ENCODE measurements around the gene FUT9.

Gene FUT9

GRCh38 chr6:96142142-96142541 is 126.4 kb downstream of the FUT9 start:
- TF ChIP-seq YY1 (IDR thresholded peaks at IDR 0.05; ENCODE audit: low read depth) (no peak), ZBTB7A (IDR thresholded peaks at IDR 0.05; ENCODE audit: low read depth) (no peak), FOXM1 (IDR thresholded peaks at IDR 0.05; ENCODE audit: borderline replicate concordance, low read depth) (no peak), TAF1 (IDR thresholded peaks at IDR 0.05; ENCODE audit: low read depth) (no peak), NFIC (IDR thresholded peaks at IDR 0.05) (no peak), CEBPB (IDR thresholded peaks at IDR 0.05) (no peak)

GRCh38 chr6:96150431-96150830 is 134.7 kb downstream of the FUT9 start:
- no peak for TF ChIP-seq NFIC (IDR thresholded peaks at IDR 0.05)
- no peak for TF ChIP-seq FOXM1 (IDR thresholded peaks at IDR 0.05; ENCODE audit: borderline replicate concordance, low read depth)
- no peak for TF ChIP-seq CEBPB (IDR thresholded peaks at IDR 0.05)
- no peak for TF ChIP-seq MAX (IDR thresholded peaks at IDR 0.05)
- no peak for TF ChIP-seq EP300 (IDR thresholded peaks at IDR 0.05; ENCODE audit: borderline replicate concordance)
- no peak for TF ChIP-seq RAD21 (IDR thresholded peaks at IDR 0.05; ENCODE audit: low read depth)
- no peak for TF ChIP-seq CREB1 (IDR thresholded peaks at IDR 0.05; ENCODE audit: low read depth)
- no peak for TF ChIP-seq TEAD4 (IDR thresholded peaks at IDR 0.05)
- TF ChIP-seq TAF1 (IDR thresholded peaks at IDR 0.05; ENCODE audit: low read depth) = no peak
- TF ChIP-seq ZBTB7A (IDR thresholded peaks at IDR 0.05; ENCODE audit: low read depth) = no peak
- TF ChIP-seq USF1 (IDR thresholded peaks at IDR 0.05) = no peak
- no peak for TF ChIP-seq TCF12 (IDR thresholded peaks at IDR 0.05; ENCODE audit: low read depth)
- no peak for TF ChIP-seq EGR1 (IDR thresholded peaks at IDR 0.05)
- no peak for TF ChIP-seq YY1 (IDR thresholded peaks at IDR 0.05; ENCODE audit: low read depth)
- no peak for TF ChIP-seq REST (IDR thresholded peaks at IDR 0.05; ENCODE audit: low read depth)

- no peak for TF ChIP-seq FOXM1 (IDR thresholded peaks at IDR 0.05; ENCODE audit: borderline replicate concordance, low read depth)
- TF ChIP-seq TEAD4 (IDR thresholded peaks at IDR 0.05) = no peak
- TF ChIP-seq NFIC (IDR thresholded peaks at IDR 0.05) = no peak
- TF ChIP-seq EGR1 (IDR thresholded peaks at IDR 0.05) = no peak
- no peak for TF ChIP-seq MAX (IDR thresholded peaks at IDR 0.05)
- TF ChIP-seq REST (IDR thresholded peaks at IDR 0.05; ENCODE audit: low read depth) = no peak
- no peak for TF ChIP-seq RAD21 (IDR thresholded peaks at IDR 0.05; ENCODE audit: low read depth)
- TF ChIP-seq ZBTB7A (IDR thresholded peaks at IDR 0.05; ENCODE audit: low read depth) = no peak
- TF ChIP-seq YY1 (IDR thresholded peaks at IDR 0.05; ENCODE audit: low read depth) = no peak
- no peak for TF ChIP-seq TAF1 (IDR thresholded peaks at IDR 0.05; ENCODE audit: low read depth)
- TF ChIP-seq CREB1 (IDR thresholded peaks at IDR 0.05; ENCODE audit: low read depth) = no peak
- no peak for TF ChIP-seq USF1 (IDR thresholded peaks at IDR 0.05)
- no peak for TF ChIP-seq EP300 (IDR thresholded peaks at IDR 0.05; ENCODE audit: borderline replicate concordance)
- TF ChIP-seq TCF12 (IDR thresholded peaks at IDR 0.05; ENCODE audit: low read depth) = no peak
- no peak for TF ChIP-seq CEBPB (IDR thresholded peaks at IDR 0.05)
These were observed 135.9 kb downstream of the FUT9 start for GRCh38 chr6:96151707-96152106.

- TF ChIP-seq CEBPB (IDR thresholded peaks at IDR 0.05) (no peak), NFIC (IDR thresholded peaks at IDR 0.05) (no peak), FOXM1 (IDR thresholded peaks at IDR 0.05; ENCODE audit: borderline replicate concordance, low read depth) (no peak)
These were observed 136.4 kb downstream of the FUT9 start for GRCh38 chr6:96152114-96152708.

- TF ChIP-seq RAD21 (IDR thresholded peaks at IDR 0.05; ENCODE audit: low read depth) (peak; percentile 20; the same call in 1 of the 2 replicates), CEBPB (IDR thresholded peaks at IDR 0.05) (no peak)
These were observed 138.0 kb downstream of the FUT9 start for GRCh38 chr6:96153775-96154174.

GRCh38 chr6:96156425-96156824 is 140.7 kb downstream of the FUT9 start:
- TF ChIP-seq EP300 (IDR thresholded peaks at IDR 0.05; ENCODE audit: borderline replicate concordance) (no peak), FOXM1 (IDR thresholded peaks at IDR 0.05; ENCODE audit: borderline replicate concordance, low read depth) (no peak), TAF1 (IDR thresholded peaks at IDR 0.05; ENCODE audit: low read depth) (no peak), RAD21 (IDR thresholded peaks at IDR 0.05; ENCODE audit: low read depth) (no peak), ZBTB7A (IDR thresholded peaks at IDR 0.05; ENCODE audit: low read depth) (no peak), NFIC (IDR thresholded peaks at IDR 0.05) (no peak), EGR1 (IDR thresholded peaks at IDR 0.05) (no peak), REST (IDR thresholded peaks at IDR 0.05; ENCODE audit: low read depth) (no peak), YY1 (IDR thresholded peaks at IDR 0.05; ENCODE audit: low read depth) (no peak), MAX (IDR thresholded peaks at IDR 0.05) (no peak), CREB1 (IDR thresholded peaks at IDR 0.05; ENCODE audit: low read depth) (no peak), TEAD4 (IDR thresholded peaks at IDR 0.05) (no peak), TCF12 (IDR thresholded peaks at IDR 0.05; ENCODE audit: low read depth) (no peak), CEBPB (IDR thresholded peaks at IDR 0.05) (no peak)
